DOHH2 (cell line): ENCODE results near the gene CLEC6A.
"Not testable (repeated sequence)": the region's sequence is repeated elsewhere in the genome, so short reads cannot be mapped to it uniquely, and the experiment has no call there.

Experiments used
- CTCF ChIP-seq: fragments of 200-600 bp; sonication (generic); IDR thresholded peaks from one replicate; pipeline ENCODE4 v1.5.1; 2014; ENCODE audit warnings: antibody characterized with exemption, mild to moderate bottlenecking, low read depth, low read length; ENCODE audit not compliant: poor library complexity, severe bottlenecking
- EZH2phosphoT487 ChIP-seq: fragments of 200-600 bp; sonication (generic); IDR thresholded peaks from 2 replicates; pipeline ENCODE4 v1.6.1; 2017; ENCODE audit warnings: borderline replicate concordance, mild to moderate bottlenecking, antibody characterized with exemption, low read length, moderate library complexity, mixed read lengths

- TF ChIP-seq CTCF, EZH2phosphoT487: not testable (repeated sequence)
Observed at GRCh38 chr12:8419576-8419975, 36.2 kb upstream of the CLEC6A start.
